Breast epithelium (tissue), 3 donors: ENCODE results near the gene SLC16A9.
"Not testable (repeated sequence)": the region's sequence is repeated elsewhere in the genome, so short reads cannot be mapped to it uniquely, and the experiment has no call there.

ENCODE experiments used
- CTCF ChIP-seq, 3 donors: fragments of 450-650 bp; IDR thresholded peaks; one replicate each; pipeline ENCODE4 v1.5.1; 2016 to 2017; ENCODE audit warnings: antibody characterized with exemption in 3 of 3, mild to moderate bottlenecking in 3 of 3, moderate library complexity in 3 of 3
- POLR2A ChIP-seq: fragments of 450-650 bp; IDR thresholded peaks from one replicate; pipeline ENCODE4 v1.6.1; 2016; ENCODE audit warnings: antibody characterized with exemption, mild to moderate bottlenecking, moderate library complexity
- POLR2AphosphoS5 ChIP-seq, 3 donors: sonication (generic); formaldehyde crosslinking; IDR thresholded peaks; one replicate each; pipeline ENCODE4 v1.6.1; 2017; ENCODE audit warnings: antibody characterized with exemption in 3 of 3

- TF ChIP-seq CTCF (IDR thresholded peaks at IDR 0.05); POLR2A; POLR2AphosphoS5 (IDR thresholded peaks at IDR 0.05): not testable (repeated sequence)
These were observed 35.1 kb upstream of the SLC16A9 start for GRCh38 chr10:59744762-59745161.
